Stomach smooth muscle (tissue), 2 donors: ENCODE data around the gene PAX7.

Experiments used
- H3K27ac ChIP-seq: one replicate; pipeline ENCODE4 v1.7.0; 2013; ENCODE audit warnings: mild to moderate bottlenecking, low read length, inconsistent platforms
- H3K27me3 ChIP-seq, 2 donors: one replicate each; pipeline ENCODE4 v1.7.0; 2013; ENCODE audit warnings: low read length in 2 of 2; ENCODE audit not compliant: insufficient read depth in 2 of 2, control insufficient read depth in 1 of 2
- H3K36me3 ChIP-seq, 2 donors: one replicate each; pipeline ENCODE4 v1.7.0; 2013; ENCODE audit warnings: low read length in 2 of 2; ENCODE audit not compliant: control insufficient read depth in 2 of 2, insufficient read depth in 2 of 2
- H3K4me1 ChIP-seq: one replicate; pipeline ENCODE4 v1.7.0; 2013; ENCODE audit warnings: low read length; ENCODE audit not compliant: control insufficient read depth, insufficient read depth
- H3K4me3 ChIP-seq, 2 donors: one replicate each; pipeline ENCODE4 v1.7.0; 2013; ENCODE audit warnings: low read length in 2 of 2
- H3K9ac ChIP-seq, 2 donors: one replicate each; pipeline ENCODE4 v1.7.0; 2013; ENCODE audit warnings: low read length in 2 of 2, mild to moderate bottlenecking in 1 of 2
- H3K9me3 ChIP-seq, 2 donors: one replicate each; pipeline ENCODE4 v1.7.0; 2013; ENCODE audit warnings: low read length in 2 of 2; ENCODE audit not compliant: control insufficient read depth in 2 of 2
- donor health status: healthy.
- donor health status: Pancreatic carcinoma.

PAX7 gene

GRCh38 chr1:18710002-18710401 is 79.4 kb downstream of the PAX7 start:
- H3K9ac ChIP-seq: no peak overlapping the region
- no peak overlapping the region for H3K27ac ChIP-seq
- no peaks in the 10 kb centered on the region for H3K4me1 ChIP-seq
- peaks cover 24 to 42% of the 10 kb centered on the region in 2 donors for H3K27me3 ChIP-seq
- no peaks in the 10 kb centered on the region for H3K36me3 ChIP-seq
- H3K9me3 ChIP-seq: no peaks in the 10 kb centered on the region
- H3K4me3 ChIP-seq: no peak overlapping the region

GRCh38 chr1:18711003-18711402 is 80.4 kb downstream of the PAX7 start:
- Histone ChIP-seq H3K36me3 (no peaks in the 10 kb centered on the region), H3K9me3 (no peaks in the 10 kb centered on the region), H3K4me3 (no peak overlapping the region), H3K27me3 (peaks cover 26 to 45% of the 10 kb centered on the region in 2 donors), H3K4me1 (no peaks in the 10 kb centered on the region), H3K9ac (no peak overlapping the region), H3K27ac (no peak overlapping the region)

GRCh38 chr1:18711536-18712251 is 81.0 kb downstream of the PAX7 start:
- Histone ChIP-seq H3K4me3 (no peak overlapping the region), H3K27me3 (peaks cover 33 to 45% of the 10 kb centered on the region in 2 donors), H3K4me1 (no peaks in the 10 kb centered on the region), H3K9ac (no peak overlapping the region), H3K27ac (no peak overlapping the region), H3K9me3 (no peaks in the 10 kb centered on the region), H3K36me3 (no peaks in the 10 kb centered on the region)

GRCh38 chr1:18712252-18712600 is 81.6 kb downstream of the PAX7 start:
- no peak overlapping the region for H3K27ac ChIP-seq
- no peaks in the 10 kb centered on the region for H3K9me3 ChIP-seq
- H3K4me3 ChIP-seq: no peak overlapping the region
- no peaks in the 10 kb centered on the region for H3K36me3 ChIP-seq
- peaks cover 34 to 45% of the 10 kb centered on the region in 2 donors for H3K27me3 ChIP-seq
- no peak overlapping the region for H3K9ac ChIP-seq
- no peaks in the 10 kb centered on the region for H3K4me1 ChIP-seq

GRCh38 chr1:18714404-18715175 is 83.9 kb downstream of the PAX7 start:
- Histone ChIP-seq H3K4me3 (no peak overlapping the region), H3K9ac (no peak overlapping the region), H3K27ac (no peak overlapping the region), H3K9me3 (no peaks in the 10 kb centered on the region), H3K27me3 (peaks cover 45 to 54% of the 10 kb centered on the region in 2 donors), H3K36me3 (no peaks in the 10 kb centered on the region), H3K4me1 (no peaks in the 10 kb centered on the region)

GRCh38 chr1:18716112-18716784 is 85.6 kb downstream of the PAX7 start:
- Histone ChIP-seq H3K4me1 (no peaks in the 10 kb centered on the region), H3K27me3 (peaks cover 48 to 60% of the 10 kb centered on the region in 2 donors), H3K27ac (no peak overlapping the region), H3K4me3 (no peak overlapping the region), H3K9me3 (no peaks in the 10 kb centered on the region), H3K36me3 (no peaks in the 10 kb centered on the region), H3K9ac (no peak overlapping the region)

GRCh38 chr1:18716785-18717678 is 86.4 kb downstream of the PAX7 start:
- Histone ChIP-seq H3K9me3 (no peaks in the 10 kb centered on the region), H3K9ac (no peak overlapping the region), H3K4me3 (no peak overlapping the region), H3K4me1 (no peaks in the 10 kb centered on the region), H3K36me3 (no peaks in the 10 kb centered on the region), H3K27ac (no peak overlapping the region), H3K27me3 (peaks cover 55 to 64% of the 10 kb centered on the region in 2 donors)

- Histone ChIP-seq H3K4me3 (no peak overlapping the region), H3K36me3 (no peaks in the 10 kb centered on the region), H3K27me3 (peaks cover 70 to 80% of the 10 kb centered on the region in 2 donors), H3K9me3 (no peaks in the 10 kb centered on the region), H3K4me1 (no peaks in the 10 kb centered on the region), H3K9ac (no peak overlapping the region), H3K27ac (no peak overlapping the region)
These were observed 89.3 kb downstream of the PAX7 start for GRCh38 chr1:18719786-18720451.

GRCh38 chr1:18721041-18721440 is 90.4 kb downstream of the PAX7 start:
- H3K27me3 ChIP-seq: peaks cover 69 to 82% of the 10 kb centered on the region in 2 donors
- H3K36me3 ChIP-seq: no peaks in the 10 kb centered on the region
- H3K9ac ChIP-seq: no peak overlapping the region
- H3K27ac ChIP-seq: no peak overlapping the region
- H3K9me3 ChIP-seq: no peaks in the 10 kb centered on the region
- H3K4me3 ChIP-seq: no peak overlapping the region
- no peaks in the 10 kb centered on the region for H3K4me1 ChIP-seq

- H3K9me3 ChIP-seq: no peaks in the 10 kb centered on the region
- H3K9ac ChIP-seq: no peak overlapping the region
- H3K36me3 ChIP-seq: no peaks in the 10 kb centered on the region
- no peak overlapping the region for H3K4me3 ChIP-seq
- H3K4me1 ChIP-seq: no peaks in the 10 kb centered on the region
- H3K27me3 ChIP-seq: peaks cover 69 to 86% of the 10 kb centered on the region in 2 donors
- no peak overlapping the region for H3K27ac ChIP-seq
These were observed 91.1 kb downstream of the PAX7 start for GRCh38 chr1:18721776-18722175.
